Immature natural killer cell (primary cell): ENCODE data around the gene ACTN2. TPM values are rescaled to one million over a fixed set of nuclear protein-coding genes. Genes with fewer than 3 reads are reported as not detected.

Experiments
- DNase-seq, 3 donors: peaks; one replicate each; pipeline ENCODE4 v3.0.0; 2022; ENCODE audit warnings: mixed read lengths in 1 of 3
- H3K27ac Mint-ChIP-seq, 6 donors: one replicate each; pipeline ENCODE4 v1.8.0; 2020; ENCODE audit warnings: mixed read lengths in 6 of 6, mild to moderate bottlenecking in 5 of 6, inconsistent platforms in 4 of 6, moderate library complexity in 3 of 6
- H3K27me3 Mint-ChIP-seq, 3 donors: one replicate each; pipeline ENCODE4 v1.8.0; 2020 to 2021; ENCODE audit warnings: low read depth in 3 of 3, mild to moderate bottlenecking in 3 of 3, mixed read lengths in 3 of 3, moderate library complexity in 3 of 3, inconsistent platforms in 1 of 3
- H3K36me3 Mint-ChIP-seq, 3 donors: one replicate each; pipeline ENCODE4 v1.8.0; 2020; ENCODE audit warnings: mixed read lengths in 3 of 3, inconsistent platforms in 2 of 3, mild to moderate bottlenecking in 2 of 3
- H3K4me1 Mint-ChIP-seq, 2 donors: one replicate each; pipeline ENCODE4 v1.8.0; 2020; ENCODE audit warnings: inconsistent platforms in 2 of 2, mild to moderate bottlenecking in 2 of 2, mixed read lengths in 2 of 2, moderate library complexity in 1 of 2
- H3K4me3 Mint-ChIP-seq, 5 donors: one replicate each; pipeline ENCODE4 v1.8.0; 2020; ENCODE audit warnings: mild to moderate bottlenecking in 5 of 5, mixed read lengths in 5 of 5, inconsistent platforms in 3 of 5, moderate library complexity in 3 of 5
- H3K9me3 Mint-ChIP-seq, 6 donors: one replicate each; pipeline ENCODE4 v1.8.0; 2020; ENCODE audit warnings: mild to moderate bottlenecking in 6 of 6, mixed read lengths in 6 of 6, inconsistent platforms in 4 of 6, moderate library complexity in 3 of 6
- polyA plus RNA-seq, 3 donors: library from polyadenylated mRNA; unstranded; fragments of 300-500 nt; fragmentation: Illumina TruSeq; gene quantifications; one replicate each; pipeline ENCODE4 v1.2.3, GENCODE V29; 2021

Gene ACTN2
- polyA plus RNA-seq, 3 donors from 2014 or later = not detected

GRCh38 chr1:236677641-236678235, 8.6 kb upstream of the ACTN2 start:
- Mint-ChIP-seq H3K4me3 (no peak overlapping the region), H3K27ac (no peak overlapping the region), H3K4me1 (no peaks in the 10 kb centered on the region), H3K36me3 (no peaks in the 10 kb centered on the region), H3K9me3 (no peaks in the 10 kb centered on the region), H3K27me3 (peaks cover 3 to 9% (median 7%) of the 10 kb centered on the region in 3 donors)
- no peak for DNase-seq

GRCh38 chr1:236681219-236681618, 5.1 kb upstream of the ACTN2 start:
- H3K4me3 Mint-ChIP-seq = no peak overlapping the region
- H3K4me1 Mint-ChIP-seq = peaks cover 5 to 14% of the 10 kb centered on the region in 2 donors
- H3K27me3 Mint-ChIP-seq = peaks cover 5 to 19% (median 18%) of the 10 kb centered on the region in 3 donors
- no peak for DNase-seq
- H3K9me3 Mint-ChIP-seq = peaks cover 0 to 7% (median under 1%) of the 10 kb centered on the region in 6 donors
- H3K27ac Mint-ChIP-seq = no peak overlapping the region
- peaks cover 0 to 6% (median 3%) of the 10 kb centered on the region in 3 donors for H3K36me3 Mint-ChIP-seq

- DNase-seq = no peak
- Mint-ChIP-seq H3K36me3 (peaks cover 0 to 6% (median 3%) of the 10 kb centered on the region in 3 donors), H3K27me3 (peaks cover 6 to 31% (median 17%) of the 10 kb centered on the region in 3 donors), H3K4me1 (peaks cover 22 to 31% of the 10 kb centered on the region in 2 donors), H3K4me3 (peak overlapping the region; percentile 70 to 98 (median 77)), H3K9me3 (peaks cover 0 to 7% (median 1%) of the 10 kb centered on the region in 6 donors), H3K27ac (peak overlapping the region in 1 of 6 donors; percentile 58)
Measured at GRCh38 chr1:236685205-236685916, 938 bp upstream of the ACTN2 start.

- Mint-ChIP-seq H3K4me1 (peaks cover 22 to 31% of the 10 kb centered on the region in 2 donors), H3K36me3 (peaks cover 0 to 6% (median 3%) of the 10 kb centered on the region in 3 donors), H3K4me3 (peak overlapping the region; percentile 56 to 80 (median 76)), H3K9me3 (peaks cover 0 to 7% (median 1%) of the 10 kb centered on the region in 6 donors), H3K27me3 (peaks cover 6 to 34% (median 16%) of the 10 kb centered on the region in 3 donors), H3K27ac (no peak overlapping the region)
- no peak for DNase-seq
Measured at GRCh38 chr1:236686815-236687160, 489 bp downstream of the ACTN2 start.

GRCh38 chr1:236687273-236687672, 974 bp downstream of the ACTN2 start:
- Mint-ChIP-seq H3K27ac (no peak overlapping the region), H3K4me3 (peak overlapping the region; percentile 49 to 80 (median 76)), H3K27me3 (peaks cover 6 to 37% (median 18%) of the 10 kb centered on the region in 3 donors), H3K9me3 (peaks cover 0 to 7% (median 1%) of the 10 kb centered on the region in 6 donors), H3K36me3 (peaks cover 0 to 6% (median 3%) of the 10 kb centered on the region in 3 donors), H3K4me1 (peaks cover 22 to 31% of the 10 kb centered on the region in 2 donors)
- no peak for DNase-seq

- Mint-ChIP-seq H3K4me1 (peaks cover 22 to 31% of the 10 kb centered on the region in 2 donors), H3K4me3 (no peak overlapping the region), H3K36me3 (peaks cover 0 to 6% (median 3%) of the 10 kb centered on the region in 3 donors), H3K27me3 (peaks cover 9 to 33% (median 15%) of the 10 kb centered on the region in 3 donors), H3K9me3 (peaks cover 0 to 7% (median 1%) of the 10 kb centered on the region in 6 donors), H3K27ac (no peak overlapping the region)
- DNase-seq = no peak
Measured at GRCh38 chr1:236688705-236689104, 2.4 kb downstream of the ACTN2 start.

GRCh38 chr1:236689713-236690569, 3.6 kb downstream of the ACTN2 start:
- Mint-ChIP-seq H3K27me3 (peaks cover 9 to 31% (median 15%) of the 10 kb centered on the region in 3 donors), H3K4me1 (peaks cover 22 to 28% of the 10 kb centered on the region in 2 donors), H3K4me3 (no peak overlapping the region), H3K36me3 (peaks cover 0 to 6% (median 3%) of the 10 kb centered on the region in 3 donors), H3K27ac (no peak overlapping the region), H3K9me3 (peaks cover 0 to 7% (median 1%) of the 10 kb centered on the region in 6 donors)
- DNase-seq = no peak

GRCh38 chr1:236691348-236691747, 5.0 kb downstream of the ACTN2 start:
- Mint-ChIP-seq H3K4me1 (peaks cover 16 to 17% of the 10 kb centered on the region in 2 donors), H3K4me3 (no peak overlapping the region), H3K27me3 (peaks cover 6 to 24% (median 9%) of the 10 kb centered on the region in 3 donors), H3K9me3 (peaks cover 0 to 2% (median 0%) of the 10 kb centered on the region in 6 donors), H3K27ac (no peak overlapping the region), H3K36me3 (no peaks in the 10 kb centered on the region)
- no peak for DNase-seq

GRCh38 chr1:236692128-236692527, 5.8 kb downstream of the ACTN2 start:
- Mint-ChIP-seq H3K4me1 (peaks cover 11 to 12% of the 10 kb centered on the region in 2 donors), H3K9me3 (peaks cover 0 to 2% (median 0%) of the 10 kb centered on the region in 6 donors), H3K4me3 (no peak overlapping the region), H3K36me3 (no peaks in the 10 kb centered on the region), H3K27ac (no peak overlapping the region), H3K27me3 (peaks cover 3 to 23% (median 7%) of the 10 kb centered on the region in 3 donors)
- no peak for DNase-seq

- no peak overlapping the region for H3K4me3 Mint-ChIP-seq
- DNase-seq = no peak
- H3K27me3 Mint-ChIP-seq = peaks cover 3 to 17% (median 6%) of the 10 kb centered on the region in 3 donors
- no peak overlapping the region for H3K27ac Mint-ChIP-seq
- H3K4me1 Mint-ChIP-seq = peaks cover 5 to 6% of the 10 kb centered on the region in 2 donors
- H3K9me3 Mint-ChIP-seq = peaks cover 0 to 2% (median 0%) of the 10 kb centered on the region in 6 donors
- H3K36me3 Mint-ChIP-seq = no peaks in the 10 kb centered on the region
Measured at GRCh38 chr1:236692742-236693141, 6.4 kb downstream of the ACTN2 start.

- no peaks in the 10 kb centered on the region for H3K36me3 Mint-ChIP-seq
- H3K27me3 Mint-ChIP-seq = peaks cover 0 to 10% (median 9%) of the 10 kb centered on the region in 3 donors
Measured at GRCh38 chr1:236699366-236699765, 13.1 kb downstream of the ACTN2 start.

GRCh38 chr1:236700903-236701302, 14.6 kb downstream of the ACTN2 start:
- DNase-seq = no peak
- no peaks in the 10 kb centered on the region for H3K36me3 Mint-ChIP-seq
- H3K27ac Mint-ChIP-seq = no peak overlapping the region
- no peaks in the 10 kb centered on the region for H3K4me1 Mint-ChIP-seq
- peaks cover 0 to 8% (median 7%) of the 10 kb centered on the region in 3 donors for H3K27me3 Mint-ChIP-seq
- no peaks in the 10 kb centered on the region for H3K9me3 Mint-ChIP-seq
- no peak overlapping the region for H3K4me3 Mint-ChIP-seq

More at GRCh38 chr1:236699366-236699765, 13.1 kb downstream of the ACTN2 start:
- DNase-seq = no peak
- Mint-ChIP-seq H3K27ac (no peak overlapping the region), H3K9me3 (no peaks in the 10 kb centered on the region), H3K4me1 (no peaks in the 10 kb centered on the region), H3K4me3 (no peak overlapping the region)

- H3K9me3 Mint-ChIP-seq = no peaks in the 10 kb centered on the region
- no peak for DNase-seq
- peaks cover 0 to 8% (median 6%) of the 10 kb centered on the region in 3 donors for H3K27me3 Mint-ChIP-seq
- H3K4me3 Mint-ChIP-seq = no peak overlapping the region
- H3K4me1 Mint-ChIP-seq = no peaks in the 10 kb centered on the region
- no peak overlapping the region for H3K27ac Mint-ChIP-seq
- no peaks in the 10 kb centered on the region for H3K36me3 Mint-ChIP-seq
Measured at GRCh38 chr1:236701782-236702181, 15.5 kb downstream of the ACTN2 start.
